Neural progenitor cell (in vitro differentiated cells): ENCODE data around the gene TIAM1.

Experiments used
- CTCF ChIP-seq: fragments of 200-600 bp; sonication (generic); IDR thresholded peaks from 2 replicates; pipeline ENCODE4 v1.5.1; 2017; ENCODE audit warnings: antibody characterized with exemption, mild to moderate bottlenecking
- EZH2 ChIP-seq: fragments of 200-600 bp; sonication (generic); IDR thresholded peaks from 2 replicates; pipeline ENCODE4 v1.6.1; 2017; ENCODE audit warnings: antibody characterized with exemption, mild to moderate bottlenecking, moderate library complexity
- EZH2phosphoT487 ChIP-seq: fragments of 200-600 bp; sonication (generic); IDR thresholded peaks from 2 replicates; pipeline ENCODE4 v1.6.1; 2017; ENCODE audit warnings: antibody characterized with exemption

GRCh38 chr21:31253684-31254083 lies 90.4 kb downstream of the TIAM1 start:
- no peak for TF ChIP-seq CTCF
- no peak for TF ChIP-seq EZH2
- TF ChIP-seq EZH2phosphoT487, result no peak
